Neural crest cell (in vitro differentiated cells): ENCODE measurements around the gene FAHD1. TPM values are rescaled to one million over a fixed set of nuclear protein-coding genes. Genes with fewer than 3 reads are reported as not detected.

ENCODE experiments used
- DNase-seq: peaks from one replicate; pipeline ENCODE4 v3.0.0; 2021; ENCODE audit warnings: low read depth, mixed read lengths, low spot score
- H3K27ac Mint-ChIP-seq: one replicate; pipeline ENCODE4 v1.8.0; 2021; ENCODE audit warnings: mild to moderate bottlenecking, mixed read lengths; ENCODE audit not compliant: unreplicated experiment
- H3K27me3 Mint-ChIP-seq: 2 replicates; pipeline ENCODE4 v1.8.0; 2021; ENCODE audit warnings: low read depth, mild to moderate bottlenecking, mixed read lengths
- H3K36me3 Mint-ChIP-seq: 2 replicates; pipeline ENCODE4 v1.8.0; 2021; ENCODE audit warnings: low read depth, mild to moderate bottlenecking, mixed read lengths
- H3K4me1 Mint-ChIP-seq: 2 replicates; pipeline ENCODE4 v1.8.0; 2021; ENCODE audit warnings: mixed read lengths
- H3K4me3 Mint-ChIP-seq: one replicate; pipeline ENCODE4 v1.8.0; 2021; ENCODE audit warnings: mild to moderate bottlenecking, mixed read lengths
- H3K9me3 Mint-ChIP-seq: 2 replicates; pipeline ENCODE4 v1.8.0; 2021; ENCODE audit warnings: mixed read lengths
- total RNA-seq: library from RNA; stranded (reverse); gene quantifications from 2 replicates; pipeline ENCODE4 v1.2.1, GENCODE V29; 2021
- TF ChIP-seq, protein P1 (sequence below): fragments of 200-600 bp; sonication (generic); conservative IDR thresholded peaks from 2 replicates; pipeline ENCODE4 v1.5.0; 2021; ENCODE audit warnings: antibody characterized with exemption, mild to moderate bottlenecking

Gene FAHD1
- total RNA-seq, 1 donor from 2014 or later, result 27.2 TPM

DNA sequence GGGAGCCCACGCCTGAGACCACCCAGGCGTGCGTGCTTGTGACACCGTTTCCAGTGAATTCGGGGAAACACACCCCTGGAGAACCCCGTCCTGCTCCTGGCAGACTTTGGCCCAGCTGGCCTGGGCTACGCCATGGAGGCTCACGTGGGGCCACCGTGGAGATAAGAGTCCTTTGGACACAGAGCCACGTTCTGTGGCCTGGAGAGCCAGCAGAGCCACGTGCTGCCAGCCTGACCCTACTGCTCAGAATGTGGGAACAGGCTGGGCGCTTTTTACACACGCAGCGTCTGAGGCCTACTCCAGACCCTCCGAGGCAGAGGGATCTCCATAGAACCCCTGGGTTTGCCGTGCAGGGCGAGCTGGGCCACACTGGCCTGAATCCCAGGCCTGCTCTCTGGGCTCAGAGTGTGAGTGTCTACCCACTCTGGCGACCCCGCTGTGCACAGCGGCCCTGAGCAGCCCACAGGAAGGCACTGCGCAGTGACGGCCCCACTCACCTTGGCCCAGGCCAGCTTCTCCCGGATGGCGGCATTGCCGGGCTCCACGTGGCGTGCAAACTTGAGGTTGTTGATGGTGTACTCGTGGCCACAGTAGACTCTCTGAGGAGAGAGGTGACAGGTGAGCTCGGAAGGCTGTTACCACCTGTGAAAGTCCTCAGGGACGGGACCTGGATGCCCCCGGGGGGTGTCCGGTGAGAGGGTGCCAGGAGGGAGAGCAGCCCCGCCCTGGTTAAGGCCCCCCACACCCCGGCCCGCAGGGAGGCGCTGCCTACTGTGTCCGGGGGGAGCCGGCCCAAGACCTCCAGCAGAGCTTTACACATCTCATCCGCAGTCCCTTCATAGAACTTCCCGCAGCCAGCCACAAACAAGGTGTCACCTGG, 10.4 kb upstream of the FAHD1 start:
- H3K9me3 Mint-ChIP-seq, result no peaks in the 10 kb centered on the region
- no peak overlapping the region for H3K4me3 Mint-ChIP-seq
- H3K27me3 Mint-ChIP-seq, result no peaks in the 10 kb centered on the region
- no peak overlapping the region for H3K27ac Mint-ChIP-seq
- no peak for DNase-seq
- no peaks in the 10 kb centered on the region for H3K4me1 Mint-ChIP-seq
- TF ChIP-seq, protein P1, sequence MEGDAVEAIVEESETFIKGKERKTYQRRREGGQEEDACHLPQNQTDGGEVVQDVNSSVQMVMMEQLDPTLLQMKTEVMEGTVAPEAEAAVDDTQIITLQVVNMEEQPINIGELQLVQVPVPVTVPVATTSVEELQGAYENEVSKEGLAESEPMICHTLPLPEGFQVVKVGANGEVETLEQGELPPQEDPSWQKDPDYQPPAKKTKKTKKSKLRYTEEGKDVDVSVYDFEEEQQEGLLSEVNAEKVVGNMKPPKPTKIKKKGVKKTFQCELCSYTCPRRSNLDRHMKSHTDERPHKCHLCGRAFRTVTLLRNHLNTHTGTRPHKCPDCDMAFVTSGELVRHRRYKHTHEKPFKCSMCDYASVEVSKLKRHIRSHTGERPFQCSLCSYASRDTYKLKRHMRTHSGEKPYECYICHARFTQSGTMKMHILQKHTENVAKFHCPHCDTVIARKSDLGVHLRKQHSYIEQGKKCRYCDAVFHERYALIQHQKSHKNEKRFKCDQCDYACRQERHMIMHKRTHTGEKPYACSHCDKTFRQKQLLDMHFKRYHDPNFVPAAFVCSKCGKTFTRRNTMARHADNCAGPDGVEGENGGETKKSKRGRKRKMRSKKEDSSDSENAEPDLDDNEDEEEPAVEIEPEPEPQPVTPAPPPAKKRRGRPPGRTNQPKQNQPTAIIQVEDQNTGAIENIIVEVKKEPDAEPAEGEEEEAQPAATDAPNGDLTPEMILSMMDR, result no peak
- H3K36me3 Mint-ChIP-seq, result no peaks in the 10 kb centered on the region

DNA sequence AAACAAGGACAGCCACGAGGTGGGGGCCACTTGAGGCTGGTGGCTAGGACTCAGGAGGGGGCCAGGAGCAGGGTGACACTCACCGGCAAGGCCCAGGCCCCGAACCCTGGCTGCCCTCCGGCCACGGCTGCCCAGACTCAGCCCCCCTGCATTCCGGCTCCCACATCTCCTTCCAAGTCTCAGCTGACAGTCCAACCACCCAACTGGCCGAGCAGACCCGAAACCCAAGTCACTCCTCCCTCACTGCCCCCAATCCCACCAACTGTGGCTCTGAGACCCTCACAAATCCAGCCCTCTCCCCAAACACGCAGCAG, 9.8 kb upstream of the FAHD1 start:
- Mint-ChIP-seq H3K9me3 (no peaks in the 10 kb centered on the region), H3K4me3 (no peak overlapping the region), H3K36me3 (no peaks in the 10 kb centered on the region), H3K27ac (no peak overlapping the region), H3K4me1 (no peaks in the 10 kb centered on the region), H3K27me3 (no peaks in the 10 kb centered on the region)
- TF ChIP-seq, protein P1, result no peak
- no peak for DNase-seq

DNA sequence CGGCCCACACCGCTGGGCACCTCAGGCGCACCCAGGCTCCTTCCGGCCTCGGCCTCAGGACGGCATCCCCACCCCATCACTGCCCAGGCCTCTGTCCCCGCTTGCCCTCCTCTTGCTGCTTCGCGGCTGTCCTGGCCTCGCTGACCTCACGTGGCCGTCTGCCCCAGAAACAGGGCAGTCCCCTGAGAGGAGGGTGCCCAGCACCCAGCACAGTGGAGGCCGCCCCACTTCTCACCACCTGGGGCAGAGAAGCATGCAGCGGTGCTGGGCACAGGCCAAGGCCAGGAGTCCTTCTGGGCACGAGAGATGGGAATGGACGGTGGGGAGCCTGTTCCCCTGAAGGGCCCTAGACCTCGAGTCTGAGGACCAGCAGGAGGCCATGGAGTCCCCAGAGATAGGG, 9.3 kb upstream of the FAHD1 start:
- H3K27ac Mint-ChIP-seq, result no peak overlapping the region
- H3K36me3 Mint-ChIP-seq, result no peaks in the 10 kb centered on the region
- no peaks in the 10 kb centered on the region for H3K9me3 Mint-ChIP-seq
- H3K4me1 Mint-ChIP-seq, result no peaks in the 10 kb centered on the region
- DNase-seq, result no peak
- no peak overlapping the region for H3K4me3 Mint-ChIP-seq
- H3K27me3 Mint-ChIP-seq, result no peaks in the 10 kb centered on the region
- TF ChIP-seq, protein P1, result no peak

DNA sequence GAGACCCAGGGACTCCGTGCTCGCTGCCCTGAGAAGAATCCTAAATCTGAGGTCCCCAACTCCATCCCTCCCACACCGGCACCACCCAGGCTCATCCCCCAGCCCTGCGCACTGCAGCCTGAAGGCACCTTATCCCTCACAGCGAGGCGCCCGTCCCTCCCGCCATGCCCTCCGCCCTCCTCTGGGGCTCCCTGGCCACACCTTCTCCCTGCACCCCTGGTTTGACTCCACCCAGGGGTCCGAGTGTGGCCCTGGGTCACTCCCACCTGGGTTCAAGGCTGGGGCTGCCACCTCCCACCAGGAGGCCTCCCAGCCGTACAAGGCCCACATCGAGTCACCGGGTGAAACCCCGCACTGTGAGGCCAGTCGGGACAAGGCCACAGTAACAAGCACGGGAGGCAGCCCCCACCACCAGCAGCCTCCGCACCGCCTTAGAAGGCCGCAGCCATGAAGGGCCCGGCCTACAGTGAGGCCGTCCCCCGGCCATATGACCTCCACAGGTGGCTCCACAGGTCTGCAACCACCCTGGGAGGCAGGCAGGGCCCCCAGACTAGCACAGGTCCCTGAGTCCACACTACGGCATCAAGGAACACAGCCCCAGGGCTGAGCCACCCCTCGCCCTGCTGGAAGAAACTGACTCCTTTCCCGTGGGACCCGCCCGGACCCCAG, 8.7 kb upstream of the FAHD1 start:
- H3K27ac Mint-ChIP-seq, result no peak overlapping the region
- TF ChIP-seq, protein P1, result no peak
- H3K4me3 Mint-ChIP-seq, result no peak overlapping the region
- H3K36me3 Mint-ChIP-seq, result no peaks in the 10 kb centered on the region
- no peaks in the 10 kb centered on the region for H3K4me1 Mint-ChIP-seq
- no peaks in the 10 kb centered on the region for H3K9me3 Mint-ChIP-seq
- no peak for DNase-seq
- no peaks in the 10 kb centered on the region for H3K27me3 Mint-ChIP-seq

DNA sequence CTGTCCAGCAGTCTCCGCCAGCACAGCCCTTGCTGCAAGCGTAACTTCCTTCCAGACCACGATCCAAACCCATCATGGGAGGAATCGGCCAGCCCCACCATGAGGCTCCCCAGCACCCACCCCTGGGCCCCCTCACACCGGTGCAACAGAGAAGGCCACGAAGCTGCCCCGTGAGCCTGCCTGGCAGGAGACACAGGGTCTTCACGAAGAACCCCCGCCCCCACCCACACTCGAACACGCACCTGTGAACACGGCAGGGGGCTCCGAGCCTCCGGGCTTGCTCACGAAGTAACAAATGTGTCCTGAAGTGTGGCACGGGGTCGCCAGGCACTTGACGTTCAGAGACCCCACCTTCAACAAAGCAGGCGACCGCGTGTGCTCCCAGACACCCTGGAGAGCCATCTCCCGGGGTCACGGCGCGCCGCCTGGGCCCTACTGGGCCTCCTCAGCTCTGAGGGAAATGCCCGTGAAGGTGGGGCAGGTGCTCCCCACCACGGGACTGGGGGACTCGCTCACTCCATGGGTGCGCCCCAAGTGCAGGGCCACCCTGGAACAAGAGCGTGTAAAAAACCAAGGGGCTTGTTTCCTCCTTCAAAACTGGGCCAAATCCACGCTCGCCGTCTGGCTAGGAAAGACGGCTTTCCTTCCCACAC, 8.0 kb upstream of the FAHD1 start:
- peak overlapping the region; percentile 19 for H3K27ac Mint-ChIP-seq
- peak overlapping the region; percentile 41 for H3K4me3 Mint-ChIP-seq
- TF ChIP-seq, protein P1, result no peak
- no peaks in the 10 kb centered on the region for H3K36me3 Mint-ChIP-seq
- H3K9me3 Mint-ChIP-seq, result no peaks in the 10 kb centered on the region
- H3K27me3 Mint-ChIP-seq, result no peaks in the 10 kb centered on the region
- DNase-seq, result no peak
- H3K4me1 Mint-ChIP-seq, result peaks cover 4% of the 10 kb centered on the region
